ENCODE results near the gene CAMLG. TPM values are rescaled to one million over a fixed set of nuclear protein-coding genes. Genes with fewer than 3 reads are reported as not detected.
"Not testable (repeated sequence)": the region's sequence is repeated elsewhere in the genome, so short reads cannot be mapped to it uniquely, and the experiment has no call there.

The CAMLG gene
- total RNA-seq, result 10 to 100 TPM; 46.7 to 63.9 TPM
- polyA plus RNA-seq (ENCODE audit: insufficient read length in 2 of 2), result 100 to 1,000 TPM in 1 of 2 donors, 10 to 100 TPM in 1; 85.9 to 105 TPM
- long read RNA-seq, donor 1, transcript CAMLG-201 (4 exons, 2,221 nt), result major isoform, 34 of 110 reads
- long read RNA-seq, donor 1, transcript CAMLG-202 (3 exons, 895 nt), result minor isoform, 15 of 110 reads
- long read RNA-seq, donor 1, partial matches to known transcripts, result 46 of 110 reads
- long read RNA-seq, donor 1, other reads (novel, unspliced or antisense), result 15 of 110 reads
- long read RNA-seq, donor 2, transcript CAMLG-202 (3 exons, 895 nt), result minor isoform, 10 of 35 reads
- long read RNA-seq, donor 2, transcript CAMLG-201 (4 exons, 2,221 nt), result major isoform, 12 of 35 reads
- long read RNA-seq, donor 2, partial matches to known transcripts, result 5 of 35 reads
- long read RNA-seq, donor 2, other reads (novel, unspliced or antisense), result 8 of 35 reads
- long read RNA-seq, donor 3, transcript CAMLG-201 (4 exons, 2,221 nt), result major isoform, 15 of 39 reads
- long read RNA-seq, donor 3, transcript CAMLG-202 (3 exons, 895 nt), result minor isoform, 11 of 39 reads
- long read RNA-seq, donor 3, partial matches to known transcripts, result 0 of 39 reads
- long read RNA-seq, donor 3, other reads (novel, unspliced or antisense), result 13 of 39 reads
- long read RNA-seq, donor 4, transcript CAMLG-201 (4 exons, 2,221 nt), result major isoform, 43 of 99 reads
- long read RNA-seq, donor 4, transcript CAMLG-202 (3 exons, 895 nt), result minor isoform, 15 of 99 reads
- long read RNA-seq, donor 4, partial matches to known transcripts, result 41 of 99 reads
- long read RNA-seq, donor 4, other reads (novel, unspliced or antisense), result 0 of 99 reads

DNA sequence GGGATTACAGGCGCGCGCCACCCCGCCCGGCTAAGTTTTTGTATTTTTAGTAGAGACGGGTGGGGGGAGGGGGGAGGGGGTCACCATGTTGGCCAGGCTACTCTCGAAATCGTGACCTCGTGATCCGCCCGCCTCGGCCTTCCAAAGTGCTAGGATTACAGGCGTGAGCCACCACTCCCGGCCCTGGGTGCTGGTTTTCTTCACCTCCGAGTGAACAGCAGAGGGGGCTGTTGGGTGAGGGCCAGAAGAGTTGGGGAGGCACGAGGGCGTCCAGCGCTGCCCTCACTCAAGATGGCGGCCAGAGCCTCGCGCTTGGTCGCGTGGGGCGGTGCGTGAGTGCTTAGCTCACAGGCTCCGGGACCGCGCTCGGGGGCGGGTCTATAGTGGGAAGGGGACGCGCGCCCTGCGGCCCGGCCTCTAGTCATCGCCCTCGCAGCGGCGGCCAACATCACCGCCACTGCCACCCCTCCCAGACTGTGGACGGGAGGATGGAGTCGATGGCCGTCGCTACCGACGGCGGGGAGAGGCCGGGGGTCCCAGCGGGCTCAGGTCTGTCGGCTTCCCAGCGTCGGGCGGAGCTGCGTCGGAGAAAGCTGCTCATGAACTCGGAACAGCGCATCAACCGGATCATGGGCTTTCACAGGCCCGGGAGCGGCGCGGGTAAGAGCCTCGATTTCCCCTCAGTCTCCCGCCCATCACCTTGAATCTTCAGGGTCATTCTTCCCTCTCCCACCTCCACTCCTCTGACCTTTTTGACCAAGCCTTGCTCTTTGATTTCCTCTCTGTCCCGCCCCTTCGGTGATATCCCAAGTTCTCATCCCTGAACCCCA lies at the start of gene CAMLG:
Gene CAMLG, plus strand, starts transcription at position 416 of the 830 bp plus-strand sequence. Its CDS starts 73 bp downstream, at position 489.
- WGBS (ENCODE audit: insufficient coverage), result under 1% methylated on average over 66 of the region's 66 CpGs
- Histone ChIP-seq H3K36me3 (ENCODE audit: control insufficient read depth, insufficient read depth, low read length) (peaks cover 7% of the 10 kb centered on the region), H3K4me1 (ENCODE audit: control insufficient read depth, insufficient read depth, low read length) (peaks cover 15% of the 10 kb centered on the region)

DNA sequence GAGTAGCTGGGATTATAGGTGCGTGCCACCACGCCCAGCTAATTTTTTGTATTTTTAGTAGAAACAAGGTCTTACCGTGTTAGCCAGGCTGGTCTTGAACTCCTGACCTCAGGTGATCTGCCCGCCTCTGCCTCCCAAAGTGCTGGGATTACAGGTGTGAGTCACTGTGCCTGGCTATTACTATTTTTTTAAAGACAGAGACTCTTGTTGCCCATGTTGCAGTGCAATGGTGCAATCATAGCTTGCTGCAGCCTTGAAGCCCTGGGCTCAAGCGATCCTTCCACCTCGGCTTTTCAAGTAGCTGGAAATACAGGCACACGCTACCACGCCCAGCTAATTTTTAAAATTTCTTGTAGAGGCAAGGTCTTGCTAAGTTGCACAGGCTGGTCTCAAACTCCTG lies 48.2 kb upstream of the CAMLG start:
- WGBS (ENCODE audit: insufficient coverage), result 99% methylated on average over 6 of the region's 8 CpGs
- H3K27ac ChIP-seq (ENCODE audit: low read depth, low read length); H3K4me1 ChIP-seq (ENCODE audit: control insufficient read depth, insufficient read depth, low read length); H3K4me3 ChIP-seq (ENCODE audit: low read depth, low read length); DNase-seq (ENCODE audit: low read depth in 4 of 6, low spot score in 6 of 6); H3K9me3 ChIP-seq (ENCODE audit: control insufficient read depth, insufficient read depth, low read length); H3K27me3 ChIP-seq (ENCODE audit: control insufficient read depth, insufficient read depth, low read length): not testable (repeated sequence)
- H3K36me3 ChIP-seq (ENCODE audit: control insufficient read depth, insufficient read depth, low read length), result peaks cover 52% of the 10 kb centered on the region

More for the DNA sequence above, at the start of gene CAMLG:
- Histone ChIP-seq H3K4me3 (ENCODE audit: low read depth, low read length) (peak within 1 kb of the TSS; percentile 94), H3K27ac (ENCODE audit: low read depth, low read length) (peak within 1 kb of the TSS; percentile 95), H3K9me3 (ENCODE audit: control insufficient read depth, insufficient read depth, low read length) (no peaks in the 10 kb centered on the region), H3K27me3 (ENCODE audit: control insufficient read depth, insufficient read depth, low read length) (no peaks in the 10 kb centered on the region)
- peak; percentile 96 to 99 (median 98) for DNase-seq (ENCODE audit: low read depth in 4 of 6, low spot score in 6 of 6)

DNA sequence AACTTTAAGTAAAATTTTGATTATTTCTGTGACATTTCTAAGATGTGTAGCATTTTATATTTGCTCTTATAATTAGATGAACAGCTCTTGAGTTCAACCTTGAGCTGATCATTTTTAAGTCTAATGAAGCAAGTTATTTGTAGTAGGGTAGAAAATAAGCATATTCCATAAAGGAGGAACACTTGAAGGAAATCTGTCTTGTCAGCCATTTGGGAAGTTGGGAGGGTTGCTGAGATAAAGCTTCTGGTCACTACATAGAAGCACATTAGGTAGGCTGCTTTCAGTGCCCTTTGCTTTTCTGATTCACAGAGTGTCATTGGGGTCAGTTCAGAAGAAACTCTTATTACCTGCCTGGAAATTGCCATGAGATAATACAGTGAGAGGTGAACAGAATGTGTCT lies 45.6 kb upstream of the CAMLG start:
- H3K4me3 ChIP-seq (ENCODE audit: low read depth, low read length), result no peak overlapping the region
- peaks cover 50% of the 10 kb centered on the region for H3K36me3 ChIP-seq (ENCODE audit: control insufficient read depth, insufficient read depth, low read length)
- DNase-seq (ENCODE audit: low read depth in 4 of 6, low spot score in 6 of 6), result no peak
- H3K27me3 ChIP-seq (ENCODE audit: control insufficient read depth, insufficient read depth, low read length), result no peaks in the 10 kb centered on the region
- H3K9me3 ChIP-seq (ENCODE audit: control insufficient read depth, insufficient read depth, low read length), result no peaks in the 10 kb centered on the region
- H3K27ac ChIP-seq (ENCODE audit: low read depth, low read length), result no peak overlapping the region
- no peaks in the 10 kb centered on the region for H3K4me1 ChIP-seq (ENCODE audit: control insufficient read depth, insufficient read depth, low read length)

DNA sequence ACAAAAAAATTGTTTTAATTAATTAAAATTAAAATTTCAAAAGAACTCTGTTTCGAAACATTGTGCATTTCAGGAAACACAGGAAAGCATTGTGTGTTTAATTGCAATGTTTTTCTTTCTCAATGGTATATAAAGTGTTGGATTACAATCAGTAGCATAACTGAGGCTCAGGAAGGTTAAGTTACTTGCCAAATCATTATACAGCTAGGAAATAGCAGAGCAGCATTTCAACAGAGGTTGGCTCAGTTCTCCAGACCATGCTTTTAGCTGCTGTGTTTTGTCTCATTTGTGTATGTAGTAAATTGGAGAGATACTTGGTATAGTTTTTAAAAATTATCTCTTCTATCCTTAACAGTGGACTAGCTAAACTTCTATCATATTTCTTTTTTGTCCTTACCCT lies 30.0 kb upstream of the CAMLG start:
- Histone ChIP-seq H3K27ac (ENCODE audit: low read depth, low read length) (no peak overlapping the region), H3K9me3 (ENCODE audit: control insufficient read depth, insufficient read depth, low read length) (no peaks in the 10 kb centered on the region), H3K36me3 (ENCODE audit: control insufficient read depth, insufficient read depth, low read length) (peaks cover 59% of the 10 kb centered on the region), H3K27me3 (ENCODE audit: control insufficient read depth, insufficient read depth, low read length) (no peaks in the 10 kb centered on the region), H3K4me3 (ENCODE audit: low read depth, low read length) (no peak overlapping the region), H3K4me1 (ENCODE audit: control insufficient read depth, insufficient read depth, low read length) (no peaks in the 10 kb centered on the region)
- WGBS (ENCODE audit: insufficient coverage), result no CpG with 5 or more reads among the region's 1 CpG
- DNase-seq (ENCODE audit: low read depth in 4 of 6, low spot score in 6 of 6), result no peak

DNA sequence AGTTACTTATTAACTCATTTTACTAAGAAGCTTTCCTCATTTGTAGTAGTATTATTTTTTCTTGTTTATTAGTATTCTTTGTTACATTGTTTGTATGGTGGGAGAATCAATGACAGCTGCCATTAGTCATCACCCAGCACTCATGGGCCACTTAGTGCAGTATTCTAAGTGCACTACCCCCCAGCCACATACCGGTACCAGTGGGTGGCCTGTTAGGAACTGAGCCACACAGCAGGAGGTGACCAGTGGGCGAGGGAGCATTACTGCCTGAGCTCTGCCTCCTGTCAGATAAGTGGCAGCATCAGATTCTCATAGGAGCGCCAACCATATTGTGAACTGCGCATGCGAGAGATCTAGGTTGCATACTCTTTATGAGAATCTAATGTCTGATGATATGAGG lies 24.2 kb upstream of the CAMLG start:
- no peaks in the 10 kb centered on the region for H3K27me3 ChIP-seq (ENCODE audit: control insufficient read depth, insufficient read depth, low read length)
- DNase-seq (ENCODE audit: low read depth in 4 of 6, low spot score in 6 of 6), result no peak
- no peak overlapping the region for H3K4me3 ChIP-seq (ENCODE audit: low read depth, low read length)
- no peaks in the 10 kb centered on the region for H3K4me1 ChIP-seq (ENCODE audit: control insufficient read depth, insufficient read depth, low read length)
- peaks cover 50% of the 10 kb centered on the region for H3K36me3 ChIP-seq (ENCODE audit: control insufficient read depth, insufficient read depth, low read length)
- H3K27ac ChIP-seq (ENCODE audit: low read depth, low read length), result no peak overlapping the region
- H3K9me3 ChIP-seq (ENCODE audit: control insufficient read depth, insufficient read depth, low read length), result no peaks in the 10 kb centered on the region
- 69% methylated on average over 2 of the region's 5 CpGs for WGBS (ENCODE audit: insufficient coverage)

DNA sequence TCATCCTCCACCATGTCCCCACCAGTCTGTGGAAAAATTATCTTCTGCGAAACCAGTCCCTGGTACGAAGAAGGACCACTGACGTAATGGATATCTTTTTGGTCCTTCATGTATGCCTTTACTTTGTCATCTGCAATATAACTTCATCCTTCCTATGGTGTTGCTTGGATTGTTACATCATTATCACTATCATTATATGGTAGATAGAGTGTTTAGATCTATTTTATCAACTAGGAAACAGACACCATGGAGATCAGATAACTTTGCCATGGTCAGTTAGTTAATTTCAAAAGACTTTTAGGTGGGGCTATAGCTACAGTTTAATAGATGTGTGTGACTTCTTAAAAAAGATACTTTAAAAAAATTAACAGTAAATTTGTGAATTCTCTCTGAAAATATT lies 23.8 kb upstream of the CAMLG start:
- Histone ChIP-seq H3K9me3 (ENCODE audit: control insufficient read depth, insufficient read depth, low read length) (no peaks in the 10 kb centered on the region), H3K27me3 (ENCODE audit: control insufficient read depth, insufficient read depth, low read length) (no peaks in the 10 kb centered on the region), H3K4me3 (ENCODE audit: low read depth, low read length) (no peak overlapping the region), H3K36me3 (ENCODE audit: control insufficient read depth, insufficient read depth, low read length) (peaks cover 51% of the 10 kb centered on the region), H3K4me1 (ENCODE audit: control insufficient read depth, insufficient read depth, low read length) (no peaks in the 10 kb centered on the region), H3K27ac (ENCODE audit: low read depth, low read length) (no peak overlapping the region)
- no CpG with 5 or more reads among the region's 3 CpGs for WGBS (ENCODE audit: insufficient coverage)
- DNase-seq (ENCODE audit: low read depth in 4 of 6, low spot score in 6 of 6), result no peak

DNA sequence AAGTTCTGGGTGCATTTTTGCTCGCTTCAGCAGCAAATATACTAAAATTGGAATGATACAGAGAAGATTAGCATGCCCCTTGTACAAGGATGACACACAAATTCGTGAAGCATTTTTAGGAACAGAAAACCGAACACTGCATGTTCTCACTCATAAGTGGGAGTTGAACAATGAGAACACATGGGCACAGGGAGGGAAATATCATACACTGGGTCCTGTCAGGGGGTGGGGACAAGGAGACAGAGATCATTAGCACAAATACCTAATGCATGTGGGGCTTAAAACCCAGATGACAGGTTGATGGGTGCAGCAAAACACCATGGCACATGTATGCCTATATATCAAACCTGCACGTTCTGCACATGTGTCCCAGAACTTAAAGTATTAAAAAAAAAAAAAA lies 22.9 kb upstream of the CAMLG start:
- not testable (repeated sequence) for DNase-seq (ENCODE audit: low read depth in 4 of 6, low spot score in 6 of 6); H3K4me1 ChIP-seq (ENCODE audit: control insufficient read depth, insufficient read depth, low read length); H3K27me3 ChIP-seq (ENCODE audit: control insufficient read depth, insufficient read depth, low read length); H3K4me3 ChIP-seq (ENCODE audit: low read depth, low read length); H3K27ac ChIP-seq (ENCODE audit: low read depth, low read length); H3K9me3 ChIP-seq (ENCODE audit: control insufficient read depth, insufficient read depth, low read length)
- H3K36me3 ChIP-seq (ENCODE audit: control insufficient read depth, insufficient read depth, low read length), result peaks cover 48% of the 10 kb centered on the region
- WGBS (ENCODE audit: insufficient coverage), result 100% methylated on average over 3 of the region's 4 CpGs

DNA sequence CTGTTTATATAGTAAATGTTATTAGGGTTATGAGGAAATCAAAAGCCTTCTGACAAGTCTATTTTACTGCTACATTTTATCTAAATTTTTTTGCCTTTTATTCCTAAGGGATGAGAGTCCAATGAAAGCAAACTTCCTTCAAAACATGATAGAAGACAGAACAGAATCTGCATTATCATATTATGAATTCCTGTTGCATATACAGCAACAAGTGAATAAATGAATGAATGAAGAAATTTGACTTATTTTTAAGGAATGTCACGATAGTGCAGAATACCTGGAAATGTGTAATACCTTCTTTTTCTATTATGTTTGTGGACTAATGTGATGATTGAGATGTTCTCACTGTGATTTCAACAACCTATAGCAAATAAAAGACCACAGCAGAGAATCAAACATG lies 13.5 kb upstream of the CAMLG start:
- DNase-seq (ENCODE audit: low read depth in 4 of 6, low spot score in 6 of 6), result no peak
- Histone ChIP-seq H3K27me3 (ENCODE audit: control insufficient read depth, insufficient read depth, low read length) (no peaks in the 10 kb centered on the region), H3K36me3 (ENCODE audit: control insufficient read depth, insufficient read depth, low read length) (peaks cover 26% of the 10 kb centered on the region), H3K9me3 (ENCODE audit: control insufficient read depth, insufficient read depth, low read length) (no peaks in the 10 kb centered on the region), H3K27ac (ENCODE audit: low read depth, low read length) (no peak overlapping the region), H3K4me3 (ENCODE audit: low read depth, low read length) (no peak overlapping the region), H3K4me1 (ENCODE audit: control insufficient read depth, insufficient read depth, low read length) (no peaks in the 10 kb centered on the region)
- WGBS (ENCODE audit: insufficient coverage), result no CpG with 5 or more reads among the region's 1 CpG

DNA sequence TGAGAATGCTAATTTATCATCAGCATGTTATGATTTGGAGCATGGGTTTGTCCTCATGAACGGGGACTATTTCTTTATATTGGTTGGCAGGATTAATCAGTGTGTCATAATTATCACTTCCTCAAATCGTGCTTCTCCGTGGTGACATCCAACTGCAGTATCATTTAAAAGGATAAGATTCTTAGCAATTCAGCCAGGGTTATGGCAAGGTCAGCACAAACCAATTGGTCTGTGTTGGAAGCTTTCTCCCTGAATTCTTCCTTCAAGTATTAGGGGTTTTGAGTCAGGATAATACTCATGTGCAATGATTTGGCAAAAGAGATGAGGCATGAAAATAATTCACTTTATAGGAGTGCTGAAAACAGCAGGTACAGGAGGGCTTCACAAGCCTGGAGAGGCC lies 5.5 kb upstream of the CAMLG start:
- no CpG with 5 or more reads among the region's 3 CpGs for WGBS (ENCODE audit: insufficient coverage)
- Histone ChIP-seq H3K9me3 (ENCODE audit: control insufficient read depth, insufficient read depth, low read length) (no peaks in the 10 kb centered on the region), H3K27ac (ENCODE audit: low read depth, low read length) (no peak overlapping the region), H3K36me3 (ENCODE audit: control insufficient read depth, insufficient read depth, low read length) (no peaks in the 10 kb centered on the region), H3K4me1 (ENCODE audit: control insufficient read depth, insufficient read depth, low read length) (peaks cover 5% of the 10 kb centered on the region), H3K27me3 (ENCODE audit: control insufficient read depth, insufficient read depth, low read length) (no peaks in the 10 kb centered on the region), H3K4me3 (ENCODE audit: low read depth, low read length) (no peak overlapping the region)
- DNase-seq (ENCODE audit: low read depth in 4 of 6, low spot score in 6 of 6), result no peak
